ENCODE measurements around the gene TMEM167A. TPM values are rescaled to one million over a fixed set of nuclear protein-coding genes. Genes with fewer than 3 reads are reported as not detected.

Gene TMEM167A
- total and polyA plus RNA-seq, 2 of the 8 experiments (the other 6 are each of a cell fraction or from before 2014, with no cell fraction given): 50.6 to 178 TPM

DNA sequence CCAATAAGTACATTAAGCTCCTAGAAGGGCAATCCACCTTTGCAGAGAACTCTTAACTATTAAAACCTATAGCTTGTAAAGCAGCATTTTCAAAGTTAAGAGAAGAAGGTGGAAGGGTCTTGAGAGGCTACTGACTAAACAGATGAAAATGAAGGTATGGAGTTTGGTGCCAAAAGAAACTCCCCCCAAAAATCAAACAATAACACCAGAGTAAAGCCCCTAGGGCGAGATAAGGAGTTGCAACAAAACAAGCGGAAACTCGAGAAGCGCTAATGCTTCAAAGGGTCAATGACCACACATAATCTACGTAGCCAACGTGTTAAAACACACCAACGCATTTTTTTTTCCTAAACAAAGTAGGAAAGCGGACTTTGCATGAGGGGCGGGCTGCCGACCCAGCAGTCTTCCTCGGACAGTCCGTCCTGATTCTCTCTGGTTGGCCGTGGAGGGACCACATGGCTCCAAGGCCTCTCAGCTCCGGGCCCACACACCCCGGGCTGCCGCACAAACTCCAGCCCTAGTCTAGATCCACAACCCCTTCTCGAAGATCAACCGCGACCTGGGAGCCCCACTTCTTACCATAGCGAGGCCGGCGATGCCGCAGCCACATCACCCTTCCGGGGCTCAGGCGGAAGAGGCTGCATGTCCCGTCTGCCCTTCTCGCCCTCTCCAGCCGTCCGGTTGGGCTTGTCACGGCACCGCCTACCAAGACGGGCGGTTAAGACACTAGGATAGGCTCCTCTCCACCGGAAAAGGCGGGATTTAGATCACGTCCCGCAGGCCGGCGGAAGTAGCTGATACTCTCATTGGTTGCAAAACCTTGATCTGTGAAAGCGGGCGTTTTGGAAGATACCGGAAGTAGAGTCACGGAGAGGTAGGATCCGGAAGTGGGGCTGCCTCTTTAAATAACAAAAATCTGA lies at the start of gene TMEM167A, which contains the start of gene XRCC4 (continued):
- peak; percentile 62; the same call in 1 of the 2 replicates for TF ChIP-seq GTF2F1 (IDR thresholded peaks at IDR 0.05; ENCODE audit: borderline replicate concordance, low read depth, low read length)
- no peak for TF ChIP-seq NANOG (IDR thresholded peaks at IDR 0.05; ENCODE audit: insufficient read depth, low read depth, low read length, poor library complexity, severe bottlenecking)
- no peak for TF ChIP-seq KDM4A (IDR thresholded peaks at IDR 0.05; ENCODE audit: low read depth, low read length, severe bottlenecking)

Data from H1 (cell line).